ENCODE results near the gene RNPEPL1.
A peak's percentile ranks its signal among the peaks of the same experiment; 100 is the strongest.

Gene RNPEPL1

DNA sequence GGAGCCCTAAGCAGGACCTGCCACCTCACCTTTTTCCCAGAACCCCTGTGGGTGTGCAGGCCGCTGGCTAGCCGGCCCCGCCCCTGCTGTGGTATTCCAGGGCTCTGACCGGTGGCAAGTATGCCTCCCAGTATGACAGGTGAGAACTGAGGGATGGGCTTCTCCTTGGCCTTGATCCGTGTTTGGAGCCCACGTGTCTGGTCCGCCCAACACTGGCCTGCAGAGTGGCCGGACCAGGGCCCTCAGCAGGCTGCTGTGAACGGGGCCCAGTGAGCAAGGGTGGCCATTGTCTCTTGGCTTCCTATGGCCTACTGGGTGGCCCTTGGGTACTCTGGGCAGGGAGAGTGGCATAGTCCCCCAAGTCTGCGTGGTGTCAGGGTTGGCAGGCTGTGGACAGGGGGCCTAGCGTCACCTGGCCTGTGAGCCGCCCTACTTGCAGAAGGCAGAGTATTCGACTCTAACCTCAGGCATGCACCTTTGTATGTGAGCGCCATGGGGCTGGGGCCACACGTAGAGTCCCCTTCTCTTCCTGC lies 1.8 kb downstream of the RNPEPL1 start:
- Histone ChIP-seq H3K27ac (no peak overlapping the region; the same call in 1 of the 2 replicates), H3K79me2 (ENCODE audit: insufficient read depth, low read depth) (peaks cover 28% of the 10 kb centered on the region), H3K4me1 (ENCODE audit: low read depth, poor library complexity, severe bottlenecking) (peaks cover 19% of the 10 kb centered on the region), H3K9ac (no peak overlapping the region; the same call in 1 of the 2 replicates), H4K20me1 (ENCODE audit: insufficient read depth) (no peaks in the 10 kb centered on the region), H3K36me3 (ENCODE audit: insufficient read depth) (no peaks in the 10 kb centered on the region), H3K4me2 (peak overlapping the region; percentile 68), H2AFZ (ENCODE audit: low read depth) (no peak overlapping the region), H3K4me3 (IDR thresholded peaks at IDR 0.05; ENCODE audit: insufficient read depth, low read depth, low read length) (peak overlapping the region; percentile 48), H3K27me3 (ENCODE audit: insufficient read depth, low read depth) (no peaks in the 10 kb centered on the region)
- TF ChIP-seq, protein P1, sequence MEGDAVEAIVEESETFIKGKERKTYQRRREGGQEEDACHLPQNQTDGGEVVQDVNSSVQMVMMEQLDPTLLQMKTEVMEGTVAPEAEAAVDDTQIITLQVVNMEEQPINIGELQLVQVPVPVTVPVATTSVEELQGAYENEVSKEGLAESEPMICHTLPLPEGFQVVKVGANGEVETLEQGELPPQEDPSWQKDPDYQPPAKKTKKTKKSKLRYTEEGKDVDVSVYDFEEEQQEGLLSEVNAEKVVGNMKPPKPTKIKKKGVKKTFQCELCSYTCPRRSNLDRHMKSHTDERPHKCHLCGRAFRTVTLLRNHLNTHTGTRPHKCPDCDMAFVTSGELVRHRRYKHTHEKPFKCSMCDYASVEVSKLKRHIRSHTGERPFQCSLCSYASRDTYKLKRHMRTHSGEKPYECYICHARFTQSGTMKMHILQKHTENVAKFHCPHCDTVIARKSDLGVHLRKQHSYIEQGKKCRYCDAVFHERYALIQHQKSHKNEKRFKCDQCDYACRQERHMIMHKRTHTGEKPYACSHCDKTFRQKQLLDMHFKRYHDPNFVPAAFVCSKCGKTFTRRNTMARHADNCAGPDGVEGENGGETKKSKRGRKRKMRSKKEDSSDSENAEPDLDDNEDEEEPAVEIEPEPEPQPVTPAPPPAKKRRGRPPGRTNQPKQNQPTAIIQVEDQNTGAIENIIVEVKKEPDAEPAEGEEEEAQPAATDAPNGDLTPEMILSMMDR (conservative IDR thresholded peaks at IDR 0.05; ENCODE audit: low read depth, low read length), result no peak

DNA sequence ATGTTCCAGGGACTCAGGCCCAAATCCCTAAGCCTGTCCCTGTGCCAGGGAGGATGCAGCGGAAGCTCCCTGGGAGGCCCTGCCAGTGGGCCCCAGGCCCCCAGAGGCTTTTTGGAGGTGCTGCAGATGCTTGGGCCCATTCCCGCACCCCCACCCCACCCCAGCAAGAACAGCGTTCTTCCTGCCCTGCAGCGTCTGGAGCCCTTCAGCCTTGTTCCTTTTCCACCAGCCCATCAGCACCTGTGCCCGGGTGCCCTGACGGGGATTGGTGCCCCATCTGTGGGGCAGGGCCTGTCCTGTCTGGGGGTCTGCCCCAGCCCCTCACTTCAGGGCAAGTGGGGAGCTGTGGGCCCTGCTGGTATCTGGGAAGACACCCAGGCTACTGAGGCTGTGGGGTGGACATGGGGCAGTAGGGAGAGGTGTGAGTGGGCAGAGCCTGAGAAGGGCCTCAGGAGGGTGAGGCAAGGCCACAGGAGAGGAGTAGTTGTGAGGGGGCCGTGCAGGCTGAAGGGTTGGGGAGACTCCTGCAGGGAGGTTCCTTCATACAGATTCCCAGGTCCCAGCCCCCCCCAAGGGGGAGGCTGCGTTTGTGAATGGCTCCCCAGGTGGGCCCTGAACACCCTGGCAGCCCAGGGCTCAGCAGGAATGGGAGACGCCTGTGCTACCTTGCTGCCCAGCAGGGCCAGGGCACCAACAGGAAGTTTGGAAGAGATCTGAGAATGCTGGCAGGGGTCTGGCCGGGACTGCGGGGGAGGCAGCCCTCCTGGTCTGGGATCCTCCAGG lies 2.4 kb downstream of the RNPEPL1 start:
- Histone ChIP-seq H3K27ac (no peak overlapping the region), H3K4me2 (no peak overlapping the region; the same call in 1 of the 2 replicates), H4K20me1 (ENCODE audit: insufficient read depth) (no peaks in the 10 kb centered on the region), H3K27me3 (ENCODE audit: insufficient read depth, low read depth) (no peaks in the 10 kb centered on the region), H3K4me1 (ENCODE audit: low read depth, poor library complexity, severe bottlenecking) (peaks cover 18% of the 10 kb centered on the region), H3K9ac (no peak overlapping the region), H2AFZ (ENCODE audit: low read depth) (no peak overlapping the region), H3K79me2 (ENCODE audit: insufficient read depth, low read depth) (peaks cover 28% of the 10 kb centered on the region), H3K36me3 (ENCODE audit: insufficient read depth) (no peaks in the 10 kb centered on the region), H3K4me3 (IDR thresholded peaks at IDR 0.05; ENCODE audit: insufficient read depth, low read depth, low read length) (no peak overlapping the region)
- TF ChIP-seq, protein P1 (conservative IDR thresholded peaks at IDR 0.05; ENCODE audit: low read depth, low read length), result no peak

DNA sequence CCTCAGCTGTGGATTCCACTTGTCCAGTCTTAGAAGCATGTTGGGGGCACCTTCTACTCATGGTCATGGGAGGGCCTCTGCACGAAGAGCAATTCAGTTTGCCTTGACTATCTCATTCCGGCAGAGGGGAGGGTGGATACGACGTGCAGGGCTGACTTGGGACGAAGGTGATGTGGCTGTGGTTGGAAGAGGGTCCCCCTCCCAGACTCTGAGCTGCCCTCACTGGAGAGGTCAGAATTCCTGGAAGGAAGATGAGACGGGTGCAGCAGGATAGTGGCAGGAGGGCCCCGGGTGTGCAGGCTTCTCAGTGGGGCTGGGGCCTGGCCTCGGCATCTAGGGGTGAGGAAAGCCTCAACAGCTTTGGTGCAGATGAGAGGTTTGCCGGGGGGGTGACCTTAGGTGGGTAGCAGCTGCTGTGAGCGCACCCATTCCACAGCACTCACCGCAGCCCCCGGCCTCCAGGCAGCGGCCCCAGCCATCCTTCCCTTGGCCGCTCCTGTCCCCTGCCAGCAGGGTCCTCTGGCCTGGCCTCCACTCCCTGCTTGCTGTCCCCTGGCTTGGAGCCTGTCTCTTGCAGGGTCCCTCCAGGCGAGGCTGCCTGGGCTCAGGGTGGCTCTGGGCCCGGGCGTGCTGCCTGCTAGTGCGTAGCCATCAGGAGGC lies 3.2 kb downstream of the RNPEPL1 start:
- Histone ChIP-seq H3K4me3 (IDR thresholded peaks at IDR 0.05; ENCODE audit: insufficient read depth, low read depth, low read length) (no peak overlapping the region), H3K36me3 (ENCODE audit: insufficient read depth) (no peaks in the 10 kb centered on the region), H3K9ac (no peak overlapping the region), H3K79me2 (ENCODE audit: insufficient read depth, low read depth) (peaks cover 28% of the 10 kb centered on the region), H3K27ac (no peak overlapping the region), H3K4me2 (no peak overlapping the region), H3K4me1 (ENCODE audit: low read depth, poor library complexity, severe bottlenecking) (peaks cover 22% of the 10 kb centered on the region), H4K20me1 (ENCODE audit: insufficient read depth) (no peaks in the 10 kb centered on the region), H3K27me3 (ENCODE audit: insufficient read depth, low read depth) (no peaks in the 10 kb centered on the region), H2AFZ (ENCODE audit: low read depth) (no peak overlapping the region)
- TF ChIP-seq, protein P1 (conservative IDR thresholded peaks at IDR 0.05; ENCODE audit: low read depth, low read length), result no peak

DNA sequence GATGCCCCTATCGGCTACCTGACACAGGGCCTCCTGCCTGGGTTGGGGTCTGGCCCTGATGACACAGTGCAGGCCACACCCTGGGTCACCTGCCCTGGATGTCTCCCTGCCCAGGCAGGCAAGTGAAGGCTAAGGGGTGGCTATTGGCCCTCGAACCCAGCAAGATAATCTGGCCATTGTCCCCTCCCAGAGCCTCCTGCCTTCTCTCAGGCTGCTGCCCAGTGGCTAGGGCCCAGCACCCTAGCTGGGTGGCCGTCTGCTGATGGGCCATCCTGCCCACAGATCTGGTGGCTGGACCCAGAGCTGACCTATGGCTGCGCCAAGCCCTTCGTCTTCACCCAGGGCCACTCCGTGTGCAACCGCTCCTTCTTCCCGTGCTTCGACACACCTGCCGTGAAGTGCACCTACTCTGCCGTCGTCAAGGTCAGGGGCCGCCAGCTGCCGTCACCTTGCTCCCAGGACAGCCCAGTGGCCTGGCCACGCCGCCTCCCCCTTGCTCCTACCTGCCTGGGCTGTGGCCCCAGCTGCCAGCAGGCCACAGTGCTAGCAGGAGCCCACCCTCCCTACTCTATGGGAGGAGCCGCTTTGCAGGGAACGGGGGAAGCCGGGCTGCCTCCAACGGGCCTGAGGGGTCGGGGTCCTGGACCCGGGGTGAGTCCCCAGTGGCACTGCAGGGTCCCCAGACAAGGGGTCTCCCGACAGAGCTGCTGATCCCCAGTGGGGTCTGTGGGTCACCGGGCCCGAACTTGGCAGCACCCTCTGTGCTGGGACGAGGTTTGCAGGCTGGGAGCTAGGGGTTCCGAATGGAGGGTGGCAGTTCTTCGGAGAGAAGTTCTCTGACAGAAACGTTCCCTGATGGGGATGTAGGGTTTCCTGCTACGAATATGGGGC lies 4.1 kb downstream of the RNPEPL1 start:
- Histone ChIP-seq H3K27ac (no peak overlapping the region), H4K20me1 (ENCODE audit: insufficient read depth) (no peaks in the 10 kb centered on the region), H2AFZ (ENCODE audit: low read depth) (no peak overlapping the region), H3K9ac (no peak overlapping the region), H3K4me3 (IDR thresholded peaks at IDR 0.05; ENCODE audit: insufficient read depth, low read depth, low read length) (no peak overlapping the region), H3K27me3 (ENCODE audit: insufficient read depth, low read depth) (no peaks in the 10 kb centered on the region), H3K79me2 (ENCODE audit: insufficient read depth, low read depth) (peaks cover 24% of the 10 kb centered on the region), H3K36me3 (ENCODE audit: insufficient read depth) (no peaks in the 10 kb centered on the region), H3K4me1 (ENCODE audit: low read depth, poor library complexity, severe bottlenecking) (peaks cover 23% of the 10 kb centered on the region), H3K4me2 (no peak overlapping the region)
- TF ChIP-seq, protein P1 (conservative IDR thresholded peaks at IDR 0.05; ENCODE audit: low read depth, low read length), result no peak
